Neural progenitor cell (in vitro differentiated cells): ENCODE measurements around the gene LHFPL2.

Source experiments
- CTCF ChIP-seq: fragments of 200-600 bp; sonication (generic); IDR thresholded peaks from 2 replicates; pipeline ENCODE4 v1.5.1; 2017; ENCODE audit warnings: antibody characterized with exemption, mild to moderate bottlenecking
- EZH2 ChIP-seq: fragments of 200-600 bp; sonication (generic); IDR thresholded peaks from 2 replicates; pipeline ENCODE4 v1.6.1; 2017; ENCODE audit warnings: antibody characterized with exemption, mild to moderate bottlenecking, moderate library complexity
- EZH2phosphoT487 ChIP-seq: fragments of 200-600 bp; sonication (generic); IDR thresholded peaks from 2 replicates; pipeline ENCODE4 v1.6.1; 2017; ENCODE audit warnings: antibody characterized with exemption

GRCh38 chr5:78555870-78556269 is 92.7 kb downstream of the LHFPL2 start:
- TF ChIP-seq CTCF (no peak), EZH2 (no peak), EZH2phosphoT487 (no peak)
